Measurements from ENCODE around the gene DHX8.

DHX8 gene

GRCh38 chr17:43570518-43570928, 86.7 kb downstream of the DHX8 start:
- Histone ChIP-seq H3K4me2 (ENCODE audit: low read length) (no peak overlapping the region), H2AFZ (no peak overlapping the region), H3K36me3 (ENCODE audit: control insufficient read depth, insufficient read depth, low read length) (no peaks in the 10 kb centered on the region), H3K27me3 (ENCODE audit: control insufficient read depth, insufficient read depth, low read length) (no peaks in the 10 kb centered on the region), H3K4me1 (no peaks in the 10 kb centered on the region), H3K79me2 (no peaks in the 10 kb centered on the region), H3K9ac (no peak overlapping the region), H3K4me3 (ENCODE audit: low read depth, low read length) (no peak overlapping the region), H3K9me3 (ENCODE audit: control insufficient read depth, low read length) (no peaks in the 10 kb centered on the region), H3K27ac (no peak overlapping the region)
- no peak for TF ChIP-seq CTCF (IDR thresholded peaks at IDR 0.05)

GRCh38 chr17:43572368-43572980, 88.7 kb downstream of the DHX8 start:
- H3K4me1 ChIP-seq, result no peaks in the 10 kb centered on the region
- H3K9me3 ChIP-seq (ENCODE audit: control insufficient read depth, low read length), result no peaks in the 10 kb centered on the region
- no peak for TF ChIP-seq CTCF (IDR thresholded peaks at IDR 0.05)
- H3K4me3 ChIP-seq (ENCODE audit: low read depth, low read length), result no peak overlapping the region
- no peak overlapping the region for H3K27ac ChIP-seq
- H2AFZ ChIP-seq, result no peak overlapping the region
- no peaks in the 10 kb centered on the region for H3K27me3 ChIP-seq (ENCODE audit: control insufficient read depth, insufficient read depth, low read length)
- H3K9ac ChIP-seq, result no peak overlapping the region
- H3K79me2 ChIP-seq, result no peaks in the 10 kb centered on the region
- H3K4me2 ChIP-seq (ENCODE audit: low read length), result no peak overlapping the region
- no peaks in the 10 kb centered on the region for H3K36me3 ChIP-seq (ENCODE audit: control insufficient read depth, insufficient read depth, low read length)

- no peak overlapping the region for H3K27ac ChIP-seq
- no peaks in the 10 kb centered on the region for H3K27me3 ChIP-seq (ENCODE audit: control insufficient read depth, insufficient read depth, low read length)
- H3K4me2 ChIP-seq (ENCODE audit: low read length), result no peak overlapping the region
- no peaks in the 10 kb centered on the region for H3K9me3 ChIP-seq (ENCODE audit: control insufficient read depth, low read length)
- H2AFZ ChIP-seq, result no peak overlapping the region
- no peaks in the 10 kb centered on the region for H3K4me1 ChIP-seq
- H3K4me3 ChIP-seq (ENCODE audit: low read depth, low read length), result no peak overlapping the region
- no peak overlapping the region for H3K9ac ChIP-seq
- no peaks in the 10 kb centered on the region for H3K36me3 ChIP-seq (ENCODE audit: control insufficient read depth, insufficient read depth, low read length)
- TF ChIP-seq CTCF (IDR thresholded peaks at IDR 0.05), result no peak
- no peaks in the 10 kb centered on the region for H3K79me2 ChIP-seq
These were observed 90.0 kb downstream of the DHX8 start for GRCh38 chr17:43573579-43574321.

GRCh38 chr17:43574348-43574747, 90.6 kb downstream of the DHX8 start:
- no peaks in the 10 kb centered on the region for H3K36me3 ChIP-seq (ENCODE audit: control insufficient read depth, insufficient read depth, low read length)
- H3K4me1 ChIP-seq, result no peaks in the 10 kb centered on the region
- TF ChIP-seq CTCF (IDR thresholded peaks at IDR 0.05), result no peak
- no peak overlapping the region for H3K9ac ChIP-seq
- H3K27me3 ChIP-seq (ENCODE audit: control insufficient read depth, insufficient read depth, low read length), result no peaks in the 10 kb centered on the region
- H3K9me3 ChIP-seq (ENCODE audit: control insufficient read depth, low read length), result no peaks in the 10 kb centered on the region
- H3K4me3 ChIP-seq (ENCODE audit: low read depth, low read length), result no peak overlapping the region
- no peak overlapping the region for H3K27ac ChIP-seq
- no peaks in the 10 kb centered on the region for H3K79me2 ChIP-seq
- no peak overlapping the region for H3K4me2 ChIP-seq (ENCODE audit: low read length)
- no peak overlapping the region for H2AFZ ChIP-seq

All from parathyroid adenoma (tissue), 2 donors.